H9 (cell line): ENCODE results near the gene LYSET. TPM values are rescaled to one million over a fixed set of nuclear protein-coding genes. Genes with fewer than 3 reads are reported as not detected.
"Not testable (repeated sequence)": the region's sequence is repeated elsewhere in the genome, so short reads cannot be mapped to it uniquely, and the experiment has no call there.

Source experiments
- DNase-seq: peaks from one replicate; pipeline ENCODE4 v3.0.0-alpha.2; 2017
- H2AFZ ChIP-seq: one replicate; pipeline ENCODE4 v1.6.1; 2013; ENCODE audit warnings: mild to moderate bottlenecking, low read length, control low read depth, moderate library complexity
- H2AK5ac ChIP-seq: 2 replicates; pipeline ENCODE4 v1.6.1; 2013; ENCODE audit warnings: low read length, control low read depth, mixed read lengths; ENCODE audit not compliant: insufficient read length
- H2BK120ac ChIP-seq: one replicate; pipeline ENCODE4 v1.6.1; 2013; ENCODE audit warnings: low read depth, mild to moderate bottlenecking, low read length, control low read depth, inconsistent platforms; ENCODE audit not compliant: poor library complexity, severe bottlenecking
- H2BK12ac ChIP-seq: 2 replicates; pipeline ENCODE4 v1.6.1; 2013; ENCODE audit warnings: low read length, control low read depth, mixed read lengths, low read depth; ENCODE audit not compliant: insufficient read length
- H2BK15ac ChIP-seq: 2 replicates; pipeline ENCODE4 v1.6.1; 2013; ENCODE audit warnings: low read depth, low read length, control low read depth
- H2BK20ac ChIP-seq: one replicate; pipeline ENCODE4 v1.6.1; 2013; ENCODE audit warnings: low read depth, mild to moderate bottlenecking, low read length, control low read depth, inconsistent platforms; ENCODE audit not compliant: poor library complexity, severe bottlenecking
- H2BK5ac ChIP-seq: 2 replicates; pipeline ENCODE4 v1.6.1; 2013; ENCODE audit warnings: low read length, control low read depth, mixed read lengths; ENCODE audit not compliant: insufficient read length
- H3K14ac ChIP-seq: 2 replicates; pipeline ENCODE4 v1.6.1; 2013; ENCODE audit warnings: low read length, control low read depth; ENCODE audit not compliant: insufficient read depth
- H3K18ac ChIP-seq: 2 replicates; pipeline ENCODE4 v1.6.1; 2013; ENCODE audit warnings: low read depth, mild to moderate bottlenecking, mixed read lengths, low read length, control low read depth; ENCODE audit not compliant: insufficient read length
- H3K23ac ChIP-seq: 2 replicates; pipeline ENCODE4 v1.6.1; 2013; ENCODE audit warnings: low read length, control low read depth, mixed read lengths, low read depth; ENCODE audit not compliant: insufficient read length
- H3K23me2 ChIP-seq: 2 replicates; pipeline ENCODE4 v1.6.1; 2013; ENCODE audit warnings: low read depth, mild to moderate bottlenecking, mixed read lengths, low read length, control low read depth; ENCODE audit not compliant: insufficient read length, poor library complexity, severe bottlenecking
- H3K27ac ChIP-seq: 2 replicates; pipeline ENCODE4 v1.5.1; 2013; ENCODE audit warnings: low read length, control low read depth, mixed read lengths, low read depth; ENCODE audit not compliant: insufficient read length
- H3K27me3 ChIP-seq: 2 replicates; pipeline ENCODE4 v1.6.1; 2013; ENCODE audit warnings: low read length, control low read depth, inconsistent platforms; ENCODE audit not compliant: insufficient read depth
- H3K4ac ChIP-seq: 2 replicates; pipeline ENCODE4 v1.6.1; 2013; ENCODE audit warnings: low read depth, mild to moderate bottlenecking, control low read depth, inconsistent platforms, low read length, moderate library complexity
- H3K4me1 ChIP-seq: 2 replicates; pipeline ENCODE4 v1.6.1; 2013; ENCODE audit warnings: low read length, control low read depth, inconsistent platforms; ENCODE audit not compliant: insufficient read depth
- H3K4me2 ChIP-seq: 2 replicates; pipeline ENCODE4 v1.6.1; 2013; ENCODE audit warnings: low read length, control low read depth, mixed read lengths; ENCODE audit not compliant: insufficient read length, insufficient read depth
- H3K56ac ChIP-seq: 2 replicates; pipeline ENCODE4 v1.6.1; 2013; ENCODE audit warnings: low read depth, mild to moderate bottlenecking, mixed read lengths, low read length, control low read depth; ENCODE audit not compliant: insufficient read length
- H3K79me1 ChIP-seq: 2 replicates; pipeline ENCODE4 v1.6.1; 2013; ENCODE audit warnings: low read depth, mild to moderate bottlenecking, moderate library complexity, low read length, control low read depth, inconsistent platforms; ENCODE audit not compliant: insufficient read depth, poor library complexity, severe bottlenecking
- H3K79me2 ChIP-seq: 2 replicates; pipeline ENCODE4 v1.6.1; 2013; ENCODE audit warnings: low read length, control low read depth, inconsistent platforms; ENCODE audit not compliant: insufficient read depth
- H3K9ac ChIP-seq: 2 replicates; pipeline ENCODE4 v1.6.1; 2013; ENCODE audit warnings: low read length, control low read depth, mixed read lengths; ENCODE audit not compliant: insufficient read length; ENCODE audit errors: extremely low read depth
- H3K9me3 ChIP-seq: one replicate; pipeline ENCODE4 v1.6.1; 2013; ENCODE audit warnings: low read depth, low read length, inconsistent platforms; ENCODE audit not compliant: control insufficient read depth
- H3T11ph ChIP-seq: one replicate; pipeline ENCODE4 v1.6.1; 2013; ENCODE audit warnings: mild to moderate bottlenecking, low read length, control low read depth, inconsistent platforms
- H4K20me1 ChIP-seq: one replicate; pipeline ENCODE4 v1.6.1; 2013; ENCODE audit not compliant: control insufficient read depth, insufficient read length, insufficient read depth
- H4K5ac ChIP-seq: 2 replicates; pipeline ENCODE4 v1.6.1; 2013; ENCODE audit warnings: low read depth, mild to moderate bottlenecking, mixed read lengths, low read length, control low read depth; ENCODE audit not compliant: insufficient read length
- H4K8ac ChIP-seq: replicated peaks from 2 replicates; pipeline ENCODE4 v1.6.1; 2013; ENCODE audit warnings: low read length, control low read depth, mixed read lengths, low read depth; ENCODE audit not compliant: insufficient read length
- H4K91ac ChIP-seq: 2 replicates; pipeline ENCODE4 v1.6.1; 2013; ENCODE audit warnings: low read depth, mild to moderate bottlenecking, moderate library complexity, mixed read lengths, low read length, control low read depth; ENCODE audit not compliant: insufficient read length
- H3K27ac Mint-ChIP-seq, 3 experiments: 2 replicates in 2 of 3; 3 replicates in 1 of 3; pipeline ENCODE4 v1.8.0; 2020 to 2021; ENCODE audit warnings: mixed read lengths in 3 of 3, mild to moderate bottlenecking in 1 of 3, moderate library complexity in 1 of 3
- H3K27me3 Mint-ChIP-seq: 2 replicates; pipeline ENCODE4 v1.8.0; 2021; ENCODE audit warnings: low read depth, mild to moderate bottlenecking, moderate library complexity, mixed read lengths
- H3K36me3 Mint-ChIP-seq, 3 experiments: 2 replicates in 2 of 3; 3 replicates in 1 of 3; pipeline ENCODE4 v1.8.0; 2020 to 2021; ENCODE audit warnings: low read depth in 3 of 3, mixed read lengths in 3 of 3; ENCODE audit not compliant: insufficient read depth in 1 of 3
- H3K4me1 Mint-ChIP-seq, 2 experiments: 2 replicates each; pipeline ENCODE4 v1.8.0; 2020; ENCODE audit warnings: mixed read lengths in 2 of 2
- H3K4me3 Mint-ChIP-seq, 2 experiments: 2 replicates in 1 of 2; 3 replicates in 1 of 2; pipeline ENCODE4 v1.8.0; 2020 to 2021; ENCODE audit warnings: mild to moderate bottlenecking in 2 of 2, mixed read lengths in 2 of 2, moderate library complexity in 1 of 2
- H3K9me3 Mint-ChIP-seq, 2 experiments: 2 replicates in 1 of 2; 3 replicates in 1 of 2; pipeline ENCODE4 v1.8.0; 2020; ENCODE audit warnings: mild to moderate bottlenecking in 2 of 2, mixed read lengths in 2 of 2, moderate library complexity in 1 of 2
- WGBS: extraction: QIAGEN DNeasy Blood & Tissue Kit; methylation state at CpG from one replicate; pipeline ENCODE4 v1.1.7; 2013; ENCODE audit warnings: missing lambda C conversion rate, low lambda C conversion rate, mixed read lengths; ENCODE audit not compliant: insufficient read length; ENCODE audit errors: extremely low coverage; 5-methylcytosine and 5-hydroxymethylcytosine counted together
- total RNA-seq: library from RNA; stranded (reverse); gene quantifications from 2 replicates; pipeline ENCODE4 v1.2.1, GENCODE V29; 2021

The LYSET gene
- total RNA-seq, 1 experiment from 2014 or later, result 26.1 TPM

- H3K4me3 Mint-ChIP-seq, DNase-seq, H3T11ph ChIP-seq, H3K56ac ChIP-seq, H3K9ac ChIP-seq, H3K9me3 ChIP-seq, H3K27ac Mint-ChIP-seq, H3K9me3 Mint-ChIP-seq, H2BK5ac ChIP-seq, H2BK20ac ChIP-seq, H2BK12ac ChIP-seq, H3K23ac ChIP-seq, H3K27me3 Mint-ChIP-seq, H3K23me2 ChIP-seq, H4K91ac ChIP-seq, H3K14ac ChIP-seq, H3K4ac ChIP-seq, H3K18ac ChIP-seq, H4K5ac ChIP-seq, H2BK120ac ChIP-seq, H3K4me1 ChIP-seq, H4K8ac ChIP-seq, H2AFZ ChIP-seq, H3K27ac ChIP-seq, H3K4me1 Mint-ChIP-seq, H3K27me3 ChIP-seq, H2BK15ac ChIP-seq, H3K79me1 ChIP-seq, H3K4me2 ChIP-seq, H4K20me1 ChIP-seq, H3K79me2 ChIP-seq, H2AK5ac ChIP-seq, H3K36me3 Mint-ChIP-seq: not testable (repeated sequence)
- WGBS, result no CpG with 5 or more reads among the region's 20 CpGs
Measured at GRCh38 chr14:93170141-93170540, 15.0 kb upstream of the LYSET start.
